ENCODE data around the gene CFAP97D2.

DNA sequence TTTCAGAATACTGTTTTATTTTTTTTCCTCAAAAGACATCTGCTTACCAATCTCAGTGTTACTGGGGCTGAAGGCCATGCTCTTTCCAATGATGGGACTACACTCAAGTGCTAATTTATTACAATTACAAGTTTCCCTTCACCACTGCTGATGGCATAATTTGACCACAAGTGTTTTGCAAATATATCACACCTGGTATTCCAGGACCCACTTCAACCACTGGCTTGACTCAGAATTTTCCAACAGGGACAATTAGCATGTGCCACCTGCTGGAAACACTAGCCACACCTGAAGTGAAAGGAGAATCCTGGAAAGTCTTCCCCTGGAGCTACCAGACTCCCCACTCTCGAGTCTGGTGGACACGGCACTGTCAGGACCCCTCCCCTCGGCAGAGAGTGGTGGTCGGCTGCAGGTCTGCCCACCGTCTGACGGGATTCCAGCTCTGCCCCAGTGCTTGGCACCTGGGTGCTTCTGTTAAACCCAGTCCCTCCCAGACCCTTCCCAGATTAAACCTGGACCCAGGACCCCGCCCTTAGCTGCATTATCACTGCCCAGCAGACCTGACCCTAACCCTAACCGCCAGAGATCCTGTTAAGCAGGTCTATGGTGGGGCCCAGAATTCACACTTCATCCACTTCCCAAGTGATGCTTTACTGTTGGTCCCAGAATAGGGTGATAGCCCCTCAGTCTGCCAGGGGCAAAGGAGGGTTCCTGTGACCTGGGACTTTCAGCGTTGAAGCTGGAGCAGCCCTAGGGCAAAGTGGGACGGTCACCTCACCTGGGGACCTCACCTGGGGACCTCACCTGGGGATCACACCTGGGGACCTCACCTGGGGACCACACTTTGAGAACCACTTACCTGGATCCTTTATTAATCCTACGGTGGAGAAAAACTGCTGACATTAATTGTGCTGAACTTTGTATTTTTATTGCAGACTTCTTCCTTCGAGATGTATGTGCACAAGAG, 29.0 kb upstream of the CFAP97D2 start:
- no peak for TF ChIP-seq EP300 (IDR thresholded peaks at IDR 0.05)
- no peak for TF ChIP-seq POLR2AphosphoS5 (IDR thresholded peaks at IDR 0.05)
- TF ChIP-seq, protein P1, sequence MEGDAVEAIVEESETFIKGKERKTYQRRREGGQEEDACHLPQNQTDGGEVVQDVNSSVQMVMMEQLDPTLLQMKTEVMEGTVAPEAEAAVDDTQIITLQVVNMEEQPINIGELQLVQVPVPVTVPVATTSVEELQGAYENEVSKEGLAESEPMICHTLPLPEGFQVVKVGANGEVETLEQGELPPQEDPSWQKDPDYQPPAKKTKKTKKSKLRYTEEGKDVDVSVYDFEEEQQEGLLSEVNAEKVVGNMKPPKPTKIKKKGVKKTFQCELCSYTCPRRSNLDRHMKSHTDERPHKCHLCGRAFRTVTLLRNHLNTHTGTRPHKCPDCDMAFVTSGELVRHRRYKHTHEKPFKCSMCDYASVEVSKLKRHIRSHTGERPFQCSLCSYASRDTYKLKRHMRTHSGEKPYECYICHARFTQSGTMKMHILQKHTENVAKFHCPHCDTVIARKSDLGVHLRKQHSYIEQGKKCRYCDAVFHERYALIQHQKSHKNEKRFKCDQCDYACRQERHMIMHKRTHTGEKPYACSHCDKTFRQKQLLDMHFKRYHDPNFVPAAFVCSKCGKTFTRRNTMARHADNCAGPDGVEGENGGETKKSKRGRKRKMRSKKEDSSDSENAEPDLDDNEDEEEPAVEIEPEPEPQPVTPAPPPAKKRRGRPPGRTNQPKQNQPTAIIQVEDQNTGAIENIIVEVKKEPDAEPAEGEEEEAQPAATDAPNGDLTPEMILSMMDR (IDR thresholded peaks at IDR 0.05) = no peak
- no peak for TF ChIP-seq POLR2A (IDR thresholded peaks at IDR 0.05; ENCODE audit: low read depth)
